Naive thymus-derived CD4-positive, alpha-beta T cell (primary cell): Measurements from ENCODE around the gene BACE2. TPM values are rescaled to one million over a fixed set of nuclear protein-coding genes. Genes with fewer than 3 reads are reported as not detected.
A peak's percentile ranks its signal among the peaks of the same experiment; 100 is the strongest.

Experiments used
- ATAC-seq: fragments of 150-1000 bp; cut with Tn5 transposase; 2 replicates; pipeline ENCODE4 v1.10.0; 2021; ENCODE audit warnings: mild to moderate bottlenecking, moderate library complexity
- CTCF ChIA-PET: fragments of 350-600 bp; sonication (Branson Sonifier 250); formaldehyde crosslinking; loops from one replicate; lab custom pipeline; 2021; ENCODE audit warnings: antibody characterized with exemption; lab: Charles Lee
- POLR2A ChIA-PET: fragments of 350-600 bp; sonication (Branson Sonifier 250); formaldehyde crosslinking; loops from one replicate; lab custom pipeline; 2021; ENCODE audit warnings: antibody characterized with exemption, inconsistent platforms; lab: Charles Lee
- DNase-seq, 9 donors: peaks; one replicate each; pipeline versions ENCODE4 v3.0.0 to v3.0.0-alpha.2; 2020 to 2022; ENCODE audit warnings: mixed read lengths in 1 of 9
- H3K27ac ChIP-seq: one replicate; pipeline ENCODE4 v1.7.0; 2013; ENCODE audit warnings: mild to moderate bottlenecking, low read depth, low read length, moderate library complexity
- H3K27me3 ChIP-seq, 2 donors: one replicate each; pipeline ENCODE4 v1.7.0; 2013; ENCODE audit warnings: low read length in 2 of 2, mild to moderate bottlenecking in 2 of 2, moderate library complexity in 2 of 2; ENCODE audit not compliant: control insufficient read depth in 2 of 2, insufficient read depth in 2 of 2
- H3K36me3 ChIP-seq, 3 experiments: 1 replicate in 2 of 3; 2 replicates in 1 of 3; pipeline ENCODE4 v1.7.0; 2013; ENCODE audit warnings: low read length in 3 of 3, mild to moderate bottlenecking in 3 of 3, moderate library complexity in 1 of 3; ENCODE audit not compliant: insufficient read depth in 3 of 3, control insufficient read depth in 2 of 3
- H3K4me1 ChIP-seq, 2 donors: one replicate each; pipeline ENCODE4 v1.7.0; 2013; ENCODE audit warnings: low read length in 2 of 2, mild to moderate bottlenecking in 2 of 2, moderate library complexity in 1 of 2; ENCODE audit not compliant: control insufficient read depth in 2 of 2, insufficient read depth in 2 of 2
- H3K4me3 ChIP-seq: 2 replicates; pipeline ENCODE4 v1.7.0; 2013; ENCODE audit warnings: mild to moderate bottlenecking, low read length
- H3K9me3 ChIP-seq, 3 experiments: 1 replicate in 2 of 3; 2 replicates in 1 of 3; pipeline ENCODE4 v1.7.0; 2013; ENCODE audit warnings: low read length in 3 of 3; ENCODE audit not compliant: control insufficient read depth in 2 of 3
- H3K27ac Mint-ChIP-seq, 9 donors: one replicate each; pipeline ENCODE4 v1.8.0; 2020 to 2022; ENCODE audit warnings: mixed read lengths in 9 of 9, mild to moderate bottlenecking in 8 of 9, moderate library complexity in 5 of 9, inconsistent platforms in 2 of 9
- H3K27me3 Mint-ChIP-seq, 5 donors: one replicate each; pipeline ENCODE4 v1.8.0; 2021 to 2022; ENCODE audit warnings: mixed read lengths in 5 of 5, mild to moderate bottlenecking in 1 of 5
- H3K36me3 Mint-ChIP-seq, 5 donors: one replicate each; pipeline ENCODE4 v1.8.0; 2020 to 2022; ENCODE audit warnings: mixed read lengths in 5 of 5, mild to moderate bottlenecking in 3 of 5, inconsistent platforms in 1 of 5
- H3K4me1 Mint-ChIP-seq, 7 donors: one replicate each; pipeline ENCODE4 v1.8.0; 2020 to 2022; ENCODE audit warnings: mixed read lengths in 7 of 7, mild to moderate bottlenecking in 3 of 7, inconsistent platforms in 1 of 7
- H3K4me3 Mint-ChIP-seq, 10 donors: one replicate each; pipeline ENCODE4 v1.8.0; 2020 to 2022; ENCODE audit warnings: mild to moderate bottlenecking in 10 of 10, mixed read lengths in 10 of 10, moderate library complexity in 6 of 10, inconsistent platforms in 2 of 10
- H3K9me3 Mint-ChIP-seq, 11 donors: one replicate each; pipeline ENCODE4 v1.8.0; 2020 to 2022; ENCODE audit warnings: mixed read lengths in 11 of 11, mild to moderate bottlenecking in 4 of 11, inconsistent platforms in 1 of 11, moderate library complexity in 1 of 11
- intact Hi-C, 2 donors: fragments of 100-400 bp; cut with micrococcal nuclease; formaldehyde crosslinking; loops; one replicate each; pipeline ENCODE4 v1.15.1; 2023
- polyA plus RNA-seq, 2 donors: library from polyadenylated mRNA; unstranded; fragments of 300-500 nt; fragmentation: Illumina TruSeq; gene quantifications; one replicate each; pipeline ENCODE4 v1.2.3, GENCODE V29; 2021
- total RNA-seq, 6 experiments: library from RNA in 5 of 6; stranded (reverse) in 5 of 6; gene quantifications; 1 replicate in 5 of 6; 2 replicates in 1 of 6; pipeline ENCODE4 v1.2.3 and lab custom pipeline; 2021 to 2026

BACE2 gene
- total and polyA plus RNA-seq, 7 experiments from 2014 or later = 0.03 to 3.6 (median 1.1) TPM; not detected in 1

GRCh38 chr21:41147979-41148355, 20.0 kb upstream of the BACE2 start:
- no peak for DNase-seq
- H3K9me3 ChIP-seq = peaks cover 0 to 5% (median 0%) of the 10 kb centered on the region in 3 experiments
- H3K4me1 ChIP-seq = no peaks in the 10 kb centered on the region
- H3K4me3 ChIP-seq = no peak overlapping the region
- CTCF ChIA-PET = no interaction called here
- Mint-ChIP-seq H3K27ac (no peak overlapping the region), H3K9me3 (peaks cover 0 to 12% (median 0%) of the 10 kb centered on the region in 11 donors), H3K27me3 (peaks cover 0 to 34% (median 13%) of the 10 kb centered on the region in 5 donors), H3K36me3 (no peaks in the 10 kb centered on the region), H3K4me1 (no peaks in the 10 kb centered on the region), H3K4me3 (no peak overlapping the region)
- H3K27me3 ChIP-seq = no peaks in the 10 kb centered on the region
- no peak for ATAC-seq
- no peak overlapping the region for H3K27ac ChIP-seq
- POLR2A ChIA-PET = no interaction called here
- H3K36me3 ChIP-seq = no peaks in the 10 kb centered on the region
- intact Hi-C loops = no loop called here

GRCh38 chr21:41148798-41149197, 19.2 kb upstream of the BACE2 start:
- no peak for ATAC-seq
- Histone ChIP-seq H3K4me3 (no peak overlapping the region), H3K9me3 (peaks cover 0 to 5% (median 0%) of the 10 kb centered on the region in 3 experiments), H3K36me3 (no peaks in the 10 kb centered on the region), H3K4me1 (no peaks in the 10 kb centered on the region), H3K27me3 (no peaks in the 10 kb centered on the region), H3K27ac (no peak overlapping the region)
- H3K4me3 Mint-ChIP-seq = no peak overlapping the region
- POLR2A ChIA-PET = no interaction called here
- H3K36me3 Mint-ChIP-seq = no peaks in the 10 kb centered on the region
- H3K27me3 Mint-ChIP-seq = peaks cover 0 to 37% (median 18%) of the 10 kb centered on the region in 5 donors
- H3K27ac Mint-ChIP-seq = no peak overlapping the region
- H3K4me1 Mint-ChIP-seq = no peaks in the 10 kb centered on the region
- peaks cover 0 to 12% (median 0%) of the 10 kb centered on the region in 11 donors for H3K9me3 Mint-ChIP-seq
- CTCF ChIA-PET = no interaction called here
- intact Hi-C loops = no loop called here
- DNase-seq = no peak

GRCh38 chr21:41149199-41149598, 18.8 kb upstream of the BACE2 start:
- Mint-ChIP-seq H3K4me1 (no peaks in the 10 kb centered on the region), H3K36me3 (no peaks in the 10 kb centered on the region), H3K9me3 (peaks cover 0 to 14% (median 0%) of the 10 kb centered on the region in 11 donors), H3K27me3 (peaks cover 2 to 37% (median 22%) of the 10 kb centered on the region in 5 donors), H3K27ac (no peak overlapping the region), H3K4me3 (no peak overlapping the region)
- POLR2A ChIA-PET = no interaction called here
- no peak overlapping the region for H3K27ac ChIP-seq
- H3K27me3 ChIP-seq = no peaks in the 10 kb centered on the region
- intact Hi-C loops = no loop called here
- peaks cover 0 to 5% (median 0%) of the 10 kb centered on the region in 3 experiments for H3K9me3 ChIP-seq
- CTCF ChIA-PET = no interaction called here
- DNase-seq = no peak
- peak; percentile 82 for ATAC-seq
- no peaks in the 10 kb centered on the region for H3K36me3 ChIP-seq
- H3K4me1 ChIP-seq = no peaks in the 10 kb centered on the region
- H3K4me3 ChIP-seq = no peak overlapping the region

- Mint-ChIP-seq H3K4me1 (no peaks in the 10 kb centered on the region), H3K4me3 (no peak overlapping the region), H3K27ac (no peak overlapping the region), H3K27me3 (peaks cover 2 to 29% (median 22%) of the 10 kb centered on the region in 5 donors), H3K9me3 (peaks cover 0 to 18% (median 0%) of the 10 kb centered on the region in 11 donors), H3K36me3 (no peaks in the 10 kb centered on the region)
- no peak for DNase-seq
- Histone ChIP-seq H3K27me3 (no peaks in the 10 kb centered on the region), H3K9me3 (peaks cover 0 to 5% (median 0%) of the 10 kb centered on the region in 3 experiments), H3K4me1 (no peaks in the 10 kb centered on the region), H3K27ac (no peak overlapping the region), H3K4me3 (no peak overlapping the region), H3K36me3 (no peaks in the 10 kb centered on the region)
- no peak for ATAC-seq
- CTCF ChIA-PET = no interaction called here
- intact Hi-C loops = no loop called here
- POLR2A ChIA-PET = no interaction called here
Measured at GRCh38 chr21:41152147-41152546, 15.8 kb upstream of the BACE2 start.

- no peak overlapping the region for H3K27ac ChIP-seq
- no peak for ATAC-seq
- no peak overlapping the region for H3K4me3 ChIP-seq
- Mint-ChIP-seq H3K4me3 (no peak overlapping the region), H3K36me3 (no peaks in the 10 kb centered on the region), H3K27ac (no peak overlapping the region), H3K9me3 (peaks cover 0 to 20% (median 2%) of the 10 kb centered on the region in 11 donors), H3K4me1 (no peaks in the 10 kb centered on the region), H3K27me3 (peaks cover 2 to 27% (median 21%) of the 10 kb centered on the region in 5 donors)
- peaks cover 0 to 5% (median 0%) of the 10 kb centered on the region in 3 experiments for H3K9me3 ChIP-seq
- ChIA-PET POLR2A (no interaction called here), CTCF (no interaction called here)
- intact Hi-C loops = no loop called here
- no peaks in the 10 kb centered on the region for H3K4me1 ChIP-seq
- H3K36me3 ChIP-seq = no peaks in the 10 kb centered on the region
- no peak for DNase-seq
- H3K27me3 ChIP-seq = no peaks in the 10 kb centered on the region
Measured at GRCh38 chr21:41153443-41153842, 14.5 kb upstream of the BACE2 start.

- no peak for ATAC-seq
- Mint-ChIP-seq H3K27ac (no peak overlapping the region), H3K27me3 (peaks cover 2 to 36% (median 34%) of the 10 kb centered on the region in 5 donors), H3K9me3 (peaks cover 0 to 18% (median 6%) of the 10 kb centered on the region in 11 donors), H3K4me1 (no peaks in the 10 kb centered on the region), H3K36me3 (no peaks in the 10 kb centered on the region), H3K4me3 (no peak overlapping the region)
- Histone ChIP-seq H3K4me1 (no peaks in the 10 kb centered on the region), H3K36me3 (no peaks in the 10 kb centered on the region), H3K27ac (no peak overlapping the region), H3K27me3 (no peaks in the 10 kb centered on the region), H3K4me3 (no peak overlapping the region), H3K9me3 (no peaks in the 10 kb centered on the region)
- no peak for DNase-seq
- ChIA-PET POLR2A (no interaction called here), CTCF (no interaction called here)
- intact Hi-C loops = no loop called here
Measured at GRCh38 chr21:41156142-41156541, 11.8 kb upstream of the BACE2 start.

GRCh38 chr21:41158026-41158425, 9.9 kb upstream of the BACE2 start:
- Mint-ChIP-seq H3K4me1 (no peaks in the 10 kb centered on the region), H3K27me3 (peaks cover 2 to 47% (median 38%) of the 10 kb centered on the region in 5 donors), H3K36me3 (no peaks in the 10 kb centered on the region), H3K4me3 (no peak overlapping the region), H3K9me3 (peaks cover 0 to 15% (median 6%) of the 10 kb centered on the region in 11 donors), H3K27ac (no peak overlapping the region)
- POLR2A ChIA-PET = no interaction called here
- DNase-seq = no peak
- no peak for ATAC-seq
- Histone ChIP-seq H3K9me3 (no peaks in the 10 kb centered on the region), H3K27me3 (no peaks in the 10 kb centered on the region), H3K4me1 (no peaks in the 10 kb centered on the region), H3K27ac (no peak overlapping the region), H3K36me3 (no peaks in the 10 kb centered on the region), H3K4me3 (no peak overlapping the region)
- CTCF ChIA-PET = no interaction called here
- intact Hi-C loops = no loop called here
